Activated effector memory CD4-positive, alpha-beta T cell treated with anti-CD3 and anti-CD28 coated beads, Interleukin-2, amount 50 U/mL, for 16 hours (primary cell): Measurements from ENCODE around the gene TMEM201.

Experiments used
- DNase-seq: peaks from one replicate; pipeline ENCODE4 v3.0.0-alpha.2; 2020

Gene TMEM201

GRCh38 chr1:9586147-9586766, 2.5 kb upstream of the TMEM201 start:
- DNase-seq, result peak; percentile 41

GRCh38 chr1:9589144-9589718, 520 bp downstream of the TMEM201 start:
- peak; percentile 79 for DNase-seq

- DNase-seq, result no peak
Measured at GRCh38 chr1:9589719-9590157, 1.0 kb downstream of the TMEM201 start.

- peak; percentile 60 for DNase-seq
Measured at GRCh38 chr1:9590201-9590600, 1.5 kb downstream of the TMEM201 start.

GRCh38 chr1:9590945-9591668, 2.4 kb downstream of the TMEM201 start:
- peak; percentile 60 for DNase-seq

- DNase-seq, result peak; percentile 59
Measured at GRCh38 chr1:9591669-9592509, 3.2 kb downstream of the TMEM201 start.

- peak; percentile 55 for DNase-seq
Measured at GRCh38 chr1:9592510-9593075, 3.9 kb downstream of the TMEM201 start.

GRCh38 chr1:9593147-9593491, 4.4 kb downstream of the TMEM201 start:
- no peak for DNase-seq

GRCh38 chr1:9593492-9594465, 5.1 kb downstream of the TMEM201 start:
- DNase-seq, result peak; percentile 74

GRCh38 chr1:9594471-9595155, 5.9 kb downstream of the TMEM201 start:
- no peak for DNase-seq

GRCh38 chr1:9595156-9595967, 6.7 kb downstream of the TMEM201 start:
- no peak for DNase-seq

GRCh38 chr1:9595968-9596340, 7.2 kb downstream of the TMEM201 start:
- DNase-seq, result no peak

GRCh38 chr1:9596415-9597123, 7.9 kb downstream of the TMEM201 start:
- no peak for DNase-seq

- no peak for DNase-seq
Measured at GRCh38 chr1:9597361-9598315, 8.9 kb downstream of the TMEM201 start.

- DNase-seq, result no peak
Measured at GRCh38 chr1:9598316-9598700, 9.6 kb downstream of the TMEM201 start.

- no peak for DNase-seq
Measured at GRCh38 chr1:9599741-9600140, 11.0 kb downstream of the TMEM201 start.

- no peak for DNase-seq
Measured at GRCh38 chr1:9600861-9601834, 12.4 kb downstream of the TMEM201 start.
